Neutrophil (primary cell): ENCODE results near the gene HOXC6.

ENCODE experiments used
- H3K27ac ChIP-seq: fragments of 200-600 bp; sonication (generic); 2 replicates; pipeline ENCODE4 v1.5.1; 2016; ENCODE audit warnings: mild to moderate bottlenecking, moderate library complexity
- H3K27me3 ChIP-seq: fragments of 200-600 bp; sonication (generic); 2 replicates; pipeline ENCODE4 v1.6.0; 2016; ENCODE audit warnings: mild to moderate bottlenecking
- H3K36me3 ChIP-seq: fragments of 200-600 bp; sonication (generic); 2 replicates; pipeline ENCODE4 v1.5.1; 2017
- H3K4me1 ChIP-seq, 2 experiments: fragments of 200-600 bp in 1 of 2; sonication (generic) in 1 of 2; 1 replicate in 1 of 2; 2 replicates in 1 of 2; pipeline versions ENCODE4 v1.5.1 to v1.6.1; 2013 to 2016; ENCODE audit warnings: low read depth in 1 of 2, low read length in 1 of 2, mild to moderate bottlenecking in 1 of 2, moderate library complexity in 1 of 2; ENCODE audit not compliant: control insufficient read depth in 1 of 2, insufficient read depth in 1 of 2
- H3K4me3 ChIP-seq, 2 experiments: fragments of 200-600 bp in 1 of 2; sonication (generic) in 1 of 2; 1 replicate in 1 of 2; 2 replicates in 1 of 2; pipeline ENCODE4 v1.5.1; 2013 to 2016; ENCODE audit warnings: low read depth in 1 of 2, low read length in 1 of 2, mild to moderate bottlenecking in 1 of 2, moderate library complexity in 1 of 2
- H3K9me3 ChIP-seq: fragments of 200-600 bp; sonication (generic); 2 replicates; pipeline ENCODE4 v1.5.1; 2016
- CTCF ChIP-seq: fragments of 200-600 bp; sonication (generic); IDR thresholded peaks from 2 replicates; pipeline ENCODE4 v1.5.1; 2016; ENCODE audit warnings: antibody characterized with exemption

The HOXC6 gene

GRCh38 chr12:54011665-54012532, 16.3 kb upstream of the HOXC6 start:
- no peaks in the 10 kb centered on the region for H3K36me3 ChIP-seq
- no peaks in the 10 kb centered on the region for H3K9me3 ChIP-seq
- peaks cover 13 to 19% of the 10 kb centered on the region in 2 experiments for H3K4me1 ChIP-seq
- no peak for TF ChIP-seq CTCF
- no peak overlapping the region for H3K4me3 ChIP-seq
- no peak overlapping the region for H3K27ac ChIP-seq
- H3K27me3 ChIP-seq = peaks cover 100% of the 10 kb centered on the region

- peaks cover 6 to 16% of the 10 kb centered on the region in 2 experiments for H3K4me1 ChIP-seq
- no peaks in the 10 kb centered on the region for H3K36me3 ChIP-seq
- H3K9me3 ChIP-seq = no peaks in the 10 kb centered on the region
- no peak overlapping the region for H3K27ac ChIP-seq
- H3K27me3 ChIP-seq = peaks cover 100% of the 10 kb centered on the region
- H3K4me3 ChIP-seq = no peak overlapping the region
- no peak for TF ChIP-seq CTCF
Measured at GRCh38 chr12:54012631-54013409, 15.4 kb upstream of the HOXC6 start.

GRCh38 chr12:54014377-54015017, 13.7 kb upstream of the HOXC6 start:
- Histone ChIP-seq H3K27me3 (peaks cover 100% of the 10 kb centered on the region), H3K9me3 (no peaks in the 10 kb centered on the region), H3K4me1 (peaks cover 3 to 14% of the 10 kb centered on the region in 2 experiments), H3K4me3 (no peak overlapping the region), H3K36me3 (no peaks in the 10 kb centered on the region), H3K27ac (no peak overlapping the region)
- TF ChIP-seq CTCF = no peak

- Histone ChIP-seq H3K4me3 (no peak overlapping the region), H3K36me3 (no peaks in the 10 kb centered on the region), H3K9me3 (no peaks in the 10 kb centered on the region), H3K27me3 (peaks cover 100% of the 10 kb centered on the region), H3K27ac (no peak overlapping the region), H3K4me1 (peaks cover 2 to 13% of the 10 kb centered on the region in 2 experiments)
- no peak for TF ChIP-seq CTCF
Measured at GRCh38 chr12:54015018-54015931, 13.0 kb upstream of the HOXC6 start.

GRCh38 chr12:54016051-54016450, 12.2 kb upstream of the HOXC6 start:
- TF ChIP-seq CTCF = no peak
- no peak overlapping the region for H3K4me3 ChIP-seq
- H3K9me3 ChIP-seq = no peaks in the 10 kb centered on the region
- no peaks in the 10 kb centered on the region for H3K36me3 ChIP-seq
- H3K27ac ChIP-seq = no peak overlapping the region
- H3K27me3 ChIP-seq = peaks cover 100% of the 10 kb centered on the region
- peaks cover 2 to 13% of the 10 kb centered on the region in 2 experiments for H3K4me1 ChIP-seq
